Motor neuron (in vitro differentiated cells): ENCODE data around the gene PLEKHG4B. TPM values are rescaled to one million over a fixed set of nuclear protein-coding genes. Genes with fewer than 3 reads are reported as not detected.
A peak's percentile ranks its signal among the peaks of the same experiment; 100 is the strongest.
"Not testable (repeated sequence)": the region's sequence is repeated elsewhere in the genome, so short reads cannot be mapped to it uniquely, and the experiment has no call there.

Source experiments
- ATAC-seq, 8 experiments: fragments of 200-7000 bp; cut with Tn5 transposase; replicated peaks in 6 of 8; 2 replicates each; pipeline ENCODE4 v1.8.0; 2021; ENCODE audit warnings: mild to moderate bottlenecking in 8 of 8, moderate library complexity in 8 of 8
- H3K27ac ChIP-seq, 2 donors: fragments of 250-450 bp; sonication (Bioruptor Pico); 2 replicates each; pipeline ENCODE4 v1.9.0; 2021; ENCODE audit warnings: antibody characterized with exemption in 2 of 2, mild to moderate bottlenecking in 2 of 2, moderate library complexity in 1 of 2
- H3K4me1 ChIP-seq, 2 donors: fragments of 250-450 bp; sonication (Bioruptor Pico); replicated peaks in 1 of 2; 2 replicates each; pipeline ENCODE4 v1.6.1; 2021; ENCODE audit warnings: antibody characterized with exemption in 2 of 2, mild to moderate bottlenecking in 2 of 2, moderate library complexity in 1 of 2
- H3K4me3 ChIP-seq, 5 donors: fragments of 250-450 bp; sonication (Bioruptor Pico); 2 replicates each; pipeline ENCODE4 v1.9.0; 2021; ENCODE audit warnings: antibody characterized with exemption in 5 of 5, mild to moderate bottlenecking in 5 of 5, moderate library complexity in 4 of 5
- WGBS, 10 experiments: fragments of 450-650 bp; shearing (Covaris generic); methylation state at CpG; one replicate each; pipeline ENCODE4 v1.0.0; 2022; 5-methylcytosine and 5-hydroxymethylcytosine counted together
- in situ Hi-C, 9 experiments: fragments of 400-800 bp; cut with MboI; loops; one replicate each; pipeline ENCODE4 v1.15.0; 2021; ENCODE audit warnings: low sequenced_read_pairs in 9 of 9, low pct_unique_long_range_greater_than_20kb in 2 of 9; ENCODE audit not compliant: unreplicated experiment in 9 of 9
- total RNA-seq, 8 experiments: library from RNA; unstranded; fragments of 300-600 nt; gene quantifications; 2 replicates each; pipeline versions ENCODE4 v1.2.3 to v1.2.4, GENCODE V29; 2022

Gene PLEKHG4B
- total RNA-seq, 8 experiments from 2014 or later, result 0.09 to 7.3 (median 3.2) TPM

DNA sequence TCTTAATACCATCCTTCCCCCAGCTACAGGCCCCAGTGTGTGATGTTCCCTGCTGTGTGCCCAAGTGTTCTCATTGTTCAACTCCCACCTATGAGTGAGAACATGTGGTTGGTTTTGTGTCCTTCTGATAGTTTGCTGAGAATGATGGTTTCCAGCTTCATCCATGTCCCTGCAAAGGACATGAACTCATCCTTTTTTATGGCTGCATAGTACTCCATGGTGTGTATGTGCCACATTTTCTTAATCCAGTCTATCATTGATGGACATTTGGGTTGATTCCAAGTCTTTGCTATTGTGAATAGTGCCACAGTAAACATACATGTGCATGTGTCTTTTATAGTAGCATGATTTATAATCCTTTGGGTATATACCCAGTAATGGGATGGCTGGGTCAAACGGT is 31.7 kb upstream of the PLEKHG4B start:
- H3K4me3 ChIP-seq, H3K4me1 ChIP-seq, H3K27ac ChIP-seq, ATAC-seq, in situ Hi-C loops: not testable (repeated sequence)
- 100% methylated on average over 1 of the region's 1 CpG; no CpG with 5 or more reads in 9 of the 10 experiments for WGBS, 10 experiments

DNA sequence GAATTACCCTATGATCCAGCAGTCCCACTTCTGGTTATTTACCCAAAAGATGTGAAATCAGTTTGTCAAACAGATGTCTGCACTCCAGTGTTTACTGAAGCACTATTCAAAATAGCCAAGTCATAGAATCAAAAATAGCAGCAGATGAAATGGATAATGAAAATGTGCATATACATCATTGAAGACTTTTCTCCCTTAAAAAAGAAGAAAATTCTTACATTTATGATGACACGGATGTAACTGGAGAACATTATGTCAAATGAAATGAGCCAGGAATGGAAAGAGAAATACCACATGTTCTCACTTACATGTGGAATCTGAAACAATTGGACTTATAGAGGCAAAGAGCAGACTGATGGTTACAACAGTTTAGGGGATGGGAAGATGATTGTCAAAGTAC is 21.5 kb upstream of the PLEKHG4B start:
- H3K4me3 ChIP-seq, result no peak overlapping the region
- 0 to 100% (median 67%) methylated on average over 1 of the region's 1 CpG; no CpG with 5 or more reads in 1 of the 10 experiments for WGBS, 10 experiments
- peak in 3 of 8 experiments; percentile 82 to 93 (median 91) for ATAC-seq
- no peak overlapping the region for H3K27ac ChIP-seq
- in situ Hi-C loops, result no loop called here
- no peaks in the 10 kb centered on the region for H3K4me1 ChIP-seq

DNA sequence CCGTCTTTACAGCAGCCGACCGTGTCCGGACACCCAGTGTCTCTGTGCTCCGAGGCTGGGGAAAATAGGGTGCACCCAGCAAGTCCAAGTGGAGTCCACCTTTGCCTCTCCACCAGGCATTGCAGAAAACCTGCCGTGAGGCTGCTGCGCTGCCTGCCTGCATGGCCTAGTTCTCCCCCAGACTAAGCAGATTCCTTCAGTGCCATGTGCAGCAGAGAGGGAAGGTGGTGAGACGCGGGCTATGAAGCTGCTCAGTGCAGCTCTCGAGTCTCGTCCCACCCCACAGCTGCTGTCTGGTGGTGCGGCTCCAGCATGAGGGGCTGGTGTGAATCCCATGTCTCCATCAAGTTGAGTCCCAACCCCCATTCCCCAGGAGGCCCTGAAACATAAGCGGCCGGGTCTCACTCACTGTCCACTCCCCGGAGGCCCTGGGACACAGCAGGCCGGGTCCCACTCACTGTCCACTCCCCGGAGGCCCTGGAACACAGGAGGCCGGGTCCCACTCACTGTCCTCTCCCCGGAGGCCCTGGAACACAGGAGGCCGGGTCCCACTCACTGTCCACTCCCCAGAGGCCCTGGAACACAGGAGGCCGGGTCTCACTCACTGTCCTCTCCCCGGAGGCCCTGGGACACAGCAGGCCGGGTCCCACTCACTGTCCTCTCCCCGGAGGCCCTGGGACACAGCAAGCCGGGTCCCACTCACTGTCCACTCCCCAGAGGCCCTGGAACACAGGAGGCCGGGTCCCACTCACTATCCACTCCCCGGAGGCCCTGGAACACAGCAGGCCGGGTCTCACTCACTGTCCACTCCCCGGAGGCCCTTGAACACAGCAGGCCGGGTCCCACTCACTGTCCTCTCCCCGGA is 19.4 kb upstream of the PLEKHG4B start:
- ATAC-seq, H3K27ac ChIP-seq, H3K4me3 ChIP-seq, in situ Hi-C loops: not testable (repeated sequence)
- peaks cover 12 to 14% of the 10 kb centered on the region in 2 donors for H3K4me1 ChIP-seq
- 56 to 100% (median 88%) methylated on average over 5 to 6 of the region's 31 CpGs; no CpG with 5 or more reads in 7 of the 10 experiments for WGBS, 10 experiments

DNA sequence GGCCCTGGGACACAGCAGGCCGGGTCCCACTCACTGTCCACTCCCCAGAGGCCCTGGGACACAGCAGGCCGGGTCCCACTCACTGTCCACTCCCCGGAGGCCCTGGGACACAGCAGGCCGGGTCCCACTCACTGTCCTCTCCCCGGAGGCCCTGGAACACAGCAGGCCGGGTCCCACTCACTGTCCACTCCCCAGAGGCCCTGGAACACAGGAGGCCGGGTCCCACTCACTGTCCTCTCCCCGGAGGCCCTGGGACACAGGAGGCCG is 18.9 kb upstream of the PLEKHG4B start:
- ATAC-seq, in situ Hi-C loops, H3K27ac ChIP-seq, H3K4me3 ChIP-seq: not testable (repeated sequence)
- H3K4me1 ChIP-seq, result peaks cover 16 to 17% of the 10 kb centered on the region in 2 donors
- 87% methylated on average over 3 of the region's 9 CpGs; no CpG with 5 or more reads in 9 of the 10 experiments for WGBS, 10 experiments

DNA sequence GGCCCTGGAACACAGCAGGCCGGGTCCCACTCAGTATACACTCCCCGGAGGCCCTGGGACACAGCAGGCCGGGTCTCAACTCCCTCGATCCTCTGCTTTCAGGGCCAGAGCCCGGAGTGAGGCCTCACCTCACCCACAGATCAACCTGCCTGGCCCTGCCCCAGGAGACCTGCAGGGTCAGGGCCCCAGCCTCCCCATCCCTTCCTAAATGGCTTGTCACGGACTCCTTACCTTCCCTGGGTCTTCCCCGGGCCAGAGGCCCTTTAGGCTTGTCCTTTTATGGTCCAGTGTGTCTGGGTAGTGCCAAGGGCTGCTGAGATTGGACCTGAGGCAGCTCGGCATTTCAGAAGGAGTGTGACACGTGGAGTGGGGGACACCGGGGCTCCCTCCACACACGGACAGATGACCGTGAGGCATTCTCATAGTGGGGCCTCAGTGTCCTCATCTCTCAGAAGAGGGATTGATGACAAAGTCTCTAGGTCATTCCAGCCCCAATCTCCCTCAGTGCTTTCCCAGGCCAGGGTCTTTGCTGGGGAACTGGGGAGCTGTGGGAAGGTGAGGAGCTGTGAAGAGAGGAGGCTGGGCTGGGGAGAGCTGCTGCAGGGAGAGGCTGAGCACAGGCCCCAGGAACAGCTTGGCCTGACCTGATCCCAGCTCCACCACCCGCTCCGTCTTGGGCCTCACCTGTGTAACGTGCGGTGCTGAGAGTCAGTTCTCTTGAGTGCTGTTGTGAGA is 18.0 kb upstream of the PLEKHG4B start:
- WGBS, 10 experiments, result 90 to 100% methylated on average over 1 to 2 of the region's 16 CpGs; no CpG with 5 or more reads in 8 of the 10 experiments
- no peak overlapping the region for H3K27ac ChIP-seq
- in situ Hi-C loops, result no loop called here
- no peak overlapping the region for H3K4me3 ChIP-seq
- ATAC-seq, result no peak
- H3K4me1 ChIP-seq, result peaks cover 23 to 25% of the 10 kb centered on the region in 2 donors

DNA sequence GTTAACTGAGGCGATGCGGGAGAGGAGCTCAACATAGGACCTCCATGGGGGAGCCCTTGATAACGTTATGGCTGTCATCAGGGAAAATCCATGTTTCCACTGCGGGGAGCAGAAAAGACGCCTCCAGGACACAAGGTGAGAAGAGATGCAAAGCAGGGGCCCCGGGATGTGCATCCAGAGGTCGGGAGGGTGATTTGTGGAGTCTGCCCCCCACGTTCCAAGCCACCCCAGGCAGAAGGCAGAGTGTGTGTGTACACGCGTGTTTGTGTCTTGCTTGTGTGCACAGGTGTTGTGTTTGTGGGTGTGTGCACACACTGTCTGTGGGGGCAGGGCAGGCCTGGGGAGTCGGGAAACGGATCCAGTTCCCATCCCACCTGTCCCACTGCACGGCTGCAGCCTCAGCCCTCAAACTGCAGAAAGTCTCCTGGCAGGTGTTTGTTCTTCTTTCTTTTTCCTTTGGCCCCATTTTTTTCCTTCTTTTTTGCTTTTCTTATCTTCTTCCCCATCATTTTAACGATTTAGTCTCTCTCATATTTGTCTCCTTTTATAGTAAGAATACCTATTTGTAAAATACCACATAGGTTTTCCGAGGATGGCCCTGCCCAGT is 17.4 kb upstream of the PLEKHG4B start:
- ATAC-seq, result no peak
- in situ Hi-C loops, result no loop called here
- H3K4me1 ChIP-seq, result peaks cover 23 to 25% of the 10 kb centered on the region in 2 donors
- no peak overlapping the region for H3K27ac ChIP-seq
- H3K4me3 ChIP-seq, result no peak overlapping the region
- WGBS, 10 experiments, result 19 to 95% (median 67%) methylated on average over 1 to 7 of the region's 15 CpGs

DNA sequence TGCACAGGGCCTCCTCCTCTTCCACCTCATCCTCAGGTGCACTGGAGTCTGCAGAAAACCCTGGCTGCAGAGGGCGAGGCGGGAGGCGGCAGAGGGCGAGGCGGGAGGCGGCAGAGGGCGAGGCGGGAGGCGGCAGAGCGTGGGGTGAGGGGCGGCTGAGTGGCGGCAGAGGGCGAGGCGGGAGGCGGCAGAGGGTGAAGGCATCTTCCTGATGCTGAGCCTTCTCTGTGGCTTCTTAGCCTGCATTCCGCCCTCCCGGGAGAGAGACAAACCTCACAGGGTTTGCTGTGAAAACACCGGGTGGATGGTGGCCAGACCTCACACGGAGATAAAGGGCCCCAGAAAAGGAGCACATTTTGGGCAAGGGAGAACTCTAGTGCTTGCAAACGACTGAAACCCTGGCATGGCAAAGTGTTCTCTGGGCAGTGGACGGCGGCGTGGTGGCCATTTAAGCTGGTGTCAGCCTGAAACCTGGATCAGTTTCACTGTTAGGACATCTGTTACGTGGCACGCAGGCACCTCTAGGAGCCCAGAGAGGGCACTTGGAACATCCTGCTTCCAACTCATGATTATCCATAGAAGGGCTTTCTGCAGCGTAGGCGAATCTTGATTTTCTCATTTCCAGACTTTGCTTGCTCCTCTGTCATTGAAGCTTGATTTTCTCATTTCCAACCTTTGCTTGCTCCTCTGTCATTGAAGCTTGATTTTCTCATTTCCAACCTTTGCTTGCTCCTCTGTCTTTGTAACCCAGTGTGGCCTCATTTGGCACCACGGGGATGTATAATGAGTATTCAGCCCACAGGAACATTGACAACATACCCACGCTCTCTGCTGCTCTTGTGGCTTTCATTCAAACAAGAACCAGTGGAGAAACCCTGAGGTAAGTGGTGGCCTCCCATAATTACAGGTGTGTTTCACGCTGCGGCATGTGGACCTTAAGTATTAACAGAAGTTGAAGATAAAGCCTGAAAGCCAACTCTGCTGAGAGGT is 16.3 kb upstream of the PLEKHG4B start:
- 5 to 92% (median 75%) methylated on average over 5 to 21 of the region's 31 CpGs; no CpG with 5 or more reads in 2 of the 10 experiments for WGBS, 10 experiments
- no peak for ATAC-seq
- Histone ChIP-seq H3K4me1 (peaks cover 23 to 25% of the 10 kb centered on the region in 2 donors), H3K27ac (no peak overlapping the region), H3K4me3 (no peak overlapping the region)
- in situ Hi-C loops, result no loop called here

DNA sequence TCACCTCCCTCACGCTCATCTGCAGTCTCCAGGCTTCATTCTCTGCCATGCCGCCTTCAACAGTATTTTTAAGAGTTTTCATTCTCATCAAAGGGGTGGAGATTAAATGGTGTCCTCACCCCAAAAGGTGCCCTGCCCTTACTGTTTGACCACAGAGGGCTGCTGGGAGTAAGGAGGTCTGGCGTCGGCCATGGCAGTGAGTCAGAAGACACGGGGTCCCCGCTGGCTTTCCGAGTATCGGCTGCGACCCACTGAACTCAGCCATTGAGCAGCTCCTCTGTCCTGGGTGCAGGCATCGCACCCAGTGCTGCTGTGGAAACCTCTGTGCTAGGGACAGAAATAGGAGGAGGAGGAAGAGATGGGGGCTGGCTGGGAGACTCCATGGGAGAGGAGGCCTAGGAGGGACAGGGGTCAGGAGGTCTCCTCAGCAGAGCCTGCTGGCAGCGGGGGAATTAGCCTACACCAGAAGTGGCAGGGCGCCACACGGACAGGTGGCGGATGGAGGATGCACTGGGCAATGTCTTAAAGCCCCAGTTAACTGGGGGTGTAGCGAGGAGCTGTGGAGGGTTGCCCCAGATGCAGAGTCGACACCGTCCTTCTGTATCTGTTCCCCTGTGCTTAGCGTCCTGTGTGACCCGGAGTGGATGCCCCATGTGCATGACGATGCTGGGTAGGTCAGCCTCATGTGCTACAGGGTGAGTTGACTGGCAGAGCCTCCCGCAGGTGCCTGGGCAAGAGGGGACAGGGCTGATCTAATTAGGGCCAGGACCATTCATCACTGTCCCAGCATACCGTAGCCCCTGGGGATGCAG is 15.4 kb upstream of the PLEKHG4B start:
- no peak overlapping the region for H3K27ac ChIP-seq
- in situ Hi-C loops, result no loop called here
- ATAC-seq, result no peak
- H3K4me1 ChIP-seq, result peaks cover 27 to 30% of the 10 kb centered on the region in 2 donors
- no peak overlapping the region for H3K4me3 ChIP-seq
- 27 to 100% (median 63%) methylated on average over 1 to 5 of the region's 22 CpGs; no CpG with 5 or more reads in 2 of the 10 experiments for WGBS, 10 experiments

DNA sequence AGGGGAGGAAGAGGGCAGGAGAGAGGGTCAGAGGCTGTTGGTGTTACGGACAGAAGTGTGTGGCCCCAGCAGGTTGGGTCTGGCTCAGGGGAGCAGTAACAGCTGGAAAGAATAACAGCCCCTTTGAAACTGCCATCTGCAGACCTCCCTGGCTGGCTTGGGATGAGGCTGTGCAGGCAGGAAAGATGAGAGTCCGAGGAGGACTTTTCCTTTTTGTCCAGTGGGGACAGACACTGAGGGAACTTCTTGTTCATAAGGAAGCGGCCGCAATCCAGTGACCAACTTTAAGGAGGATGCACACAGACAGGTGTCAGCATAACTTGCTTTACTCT is 14.8 kb upstream of the PLEKHG4B start:
- 20 to 100% (median 60%) methylated on average over 1 to 2 of the region's 4 CpGs; no CpG with 5 or more reads in 5 of the 10 experiments for WGBS, 10 experiments
- in situ Hi-C loops, result no loop called here
- no peak overlapping the region for H3K4me3 ChIP-seq
- peaks cover 33 to 35% of the 10 kb centered on the region in 2 donors for H3K4me1 ChIP-seq
- no peak overlapping the region for H3K27ac ChIP-seq
- ATAC-seq, result no peak

DNA sequence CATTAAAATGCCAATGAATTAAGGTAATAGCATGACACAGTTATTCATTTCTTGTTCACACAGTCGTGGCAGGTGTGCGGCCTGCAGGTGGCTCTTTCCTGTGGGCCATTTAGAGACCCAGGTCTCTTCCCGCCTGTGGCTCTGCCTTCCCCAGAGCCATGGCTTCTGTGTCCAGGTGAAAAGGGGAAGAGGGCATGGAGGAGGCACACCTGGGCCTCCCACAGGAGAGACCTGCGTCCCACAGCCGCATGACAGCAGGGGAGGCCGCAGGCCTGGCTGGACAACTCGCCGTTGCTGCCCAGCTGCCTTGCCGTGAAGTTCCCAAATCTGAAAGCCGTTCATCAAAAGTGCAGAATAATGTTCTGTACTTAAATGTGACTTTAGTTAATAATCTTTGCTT is 14.4 kb upstream of the PLEKHG4B start:
- peaks cover 37 to 39% of the 10 kb centered on the region in 2 donors for H3K4me1 ChIP-seq
- no peak overlapping the region for H3K4me3 ChIP-seq
- in situ Hi-C loops, result no loop called here
- ATAC-seq, result no peak
- H3K27ac ChIP-seq, result peak overlapping the region in 1 of 2 donors; percentile 53
- 50 to 80% (median 76%) methylated on average over 1 to 4 of the region's 10 CpGs; no CpG with 5 or more reads in 5 of the 10 experiments for WGBS, 10 experiments

DNA sequence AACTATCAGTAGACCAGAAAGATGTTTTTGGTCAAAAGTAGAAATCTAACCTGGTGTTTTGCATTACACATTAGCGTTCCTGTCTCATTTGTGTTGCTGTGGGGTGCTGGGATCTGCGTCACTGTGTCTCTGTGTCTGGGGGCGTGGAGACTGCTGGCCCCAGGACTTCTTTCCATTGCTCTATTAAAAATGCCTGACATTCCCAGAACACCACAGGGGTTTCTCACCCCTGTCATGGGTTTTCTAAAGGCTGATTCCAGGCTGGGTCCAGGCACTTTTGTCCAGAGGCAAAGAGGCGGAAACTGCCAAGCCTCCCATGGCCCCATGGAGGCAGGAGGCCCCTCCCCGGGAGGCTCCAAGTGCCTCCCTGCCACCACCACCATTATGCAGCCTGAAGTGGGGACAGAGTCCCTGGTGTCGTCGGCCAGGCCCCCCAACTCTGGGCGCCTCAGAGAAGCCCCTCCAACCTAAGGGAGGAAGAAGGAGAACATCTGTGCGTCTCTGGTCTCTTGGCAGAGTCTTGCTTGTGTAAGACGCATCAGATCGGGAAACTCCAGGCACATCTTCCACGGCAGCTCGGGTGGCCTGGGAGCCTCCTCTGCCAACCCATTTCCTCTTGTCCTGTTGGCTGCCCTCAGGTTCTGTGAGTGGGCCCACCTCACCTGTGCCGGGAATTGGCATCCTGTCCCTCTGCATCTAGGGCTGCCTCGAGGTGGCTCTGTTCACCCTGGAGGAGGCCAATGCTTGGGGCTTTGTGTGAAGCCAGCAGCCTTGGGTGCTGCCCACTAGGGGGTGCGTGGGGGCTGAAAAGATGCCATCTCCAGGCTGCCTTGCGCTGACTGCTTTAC is 13.8 kb upstream of the PLEKHG4B start:
- 19 to 60% (median 54%) methylated on average over 2 to 6 of the region's 17 CpGs; no CpG with 5 or more reads in 5 of the 10 experiments for WGBS, 10 experiments
- in situ Hi-C loops, result no loop called here
- ATAC-seq, result peak; percentile 18 to 73 (median 68)

More for the DNA sequence above, 13.8 kb upstream of the PLEKHG4B start:
- peak overlapping the region in 1 of 2 donors; percentile 53 for H3K27ac ChIP-seq
- peaks cover 41 to 45% of the 10 kb centered on the region in 2 donors for H3K4me1 ChIP-seq
- H3K4me3 ChIP-seq, result no peak overlapping the region
